Activated CD8-positive, alpha-beta memory T cell treated with anti-CD3 and anti-CD28 coated beads, Interleukin-2, amount 50 U/mL, for 48 hours (primary cell): ENCODE data around the gene OPCML.

Source experiments
- DNase-seq: peaks from one replicate; pipeline ENCODE4 v3.0.0-alpha.2; 2020

OPCML gene

GRCh38 chr11:133501643-133502539 lies 30.4 kb downstream of the OPCML start:
- no peak for DNase-seq

- DNase-seq = no peak
These were observed 31.4 kb downstream of the OPCML start for GRCh38 chr11:133500936-133501335.

- no peak for DNase-seq
These were observed 31.9 kb downstream of the OPCML start for GRCh38 chr11:133500435-133500834.

- DNase-seq = no peak
These were observed 33.3 kb downstream of the OPCML start for GRCh38 chr11:133498969-133499368.

- no peak for DNase-seq
These were observed 34.7 kb downstream of the OPCML start for GRCh38 chr11:133497477-133498140.

- DNase-seq = no peak
These were observed 39.4 kb downstream of the OPCML start for GRCh38 chr11:133492895-133493294.

GRCh38 chr11:133491680-133492383 lies 40.5 kb downstream of the OPCML start:
- DNase-seq = no peak

GRCh38 chr11:133480722-133481121 lies 51.6 kb downstream of the OPCML start:
- DNase-seq = no peak

GRCh38 chr11:133479209-133479608 lies 53.1 kb downstream of the OPCML start:
- no peak for DNase-seq

GRCh38 chr11:133477251-133477625 lies 55.1 kb downstream of the OPCML start:
- DNase-seq = no peak

GRCh38 chr11:133476570-133477250 lies 55.6 kb downstream of the OPCML start:
- no peak for DNase-seq

GRCh38 chr11:133474461-133474860 lies 57.8 kb downstream of the OPCML start:
- no peak for DNase-seq

GRCh38 chr11:133467686-133468085 lies 64.6 kb downstream of the OPCML start:
- no peak for DNase-seq

- DNase-seq = no peak
These were observed 89.0 kb downstream of the OPCML start for GRCh38 chr11:133443206-133443747.

GRCh38 chr11:133441964-133442660 lies 90.2 kb downstream of the OPCML start:
- no peak for DNase-seq

GRCh38 chr11:133425992-133426391 lies 106.3 kb downstream of the OPCML start:
- no peak for DNase-seq

GRCh38 chr11:133425245-133425644 lies 107.1 kb downstream of the OPCML start:
- no peak for DNase-seq

- DNase-seq = no peak
These were observed 114.1 kb downstream of the OPCML start for GRCh38 chr11:133418218-133418617.

- no peak for DNase-seq
These were observed 117.8 kb downstream of the OPCML start for GRCh38 chr11:133414506-133414905.

GRCh38 chr11:133413703-133414102 lies 118.6 kb downstream of the OPCML start:
- no peak for DNase-seq

GRCh38 chr11:133409799-133410198 lies 122.5 kb downstream of the OPCML start:
- no peak for DNase-seq

GRCh38 chr11:133408936-133409335 lies 123.4 kb downstream of the OPCML start:
- DNase-seq = no peak
